GM10266 (cell line): ENCODE measurements around the gene SCYL3.
"Not testable (repeated sequence)": the region's sequence is repeated elsewhere in the genome, so short reads cannot be mapped to it uniquely, and the experiment has no call there.

Experiments used
- DNase-seq: peaks from one replicate; pipeline ENCODE4 v3.0.0; 2012; ENCODE audit errors: extremely low spot score
- CTCF ChIP-seq: IDR thresholded peaks from 2 replicates; pipeline ENCODE4 v1.5.1; 2012; ENCODE audit warnings: mild to moderate bottlenecking, low read depth; ENCODE audit not compliant: control insufficient read depth, insufficient read depth; ENCODE audit errors: missing control alignments

The SCYL3 gene

GRCh38 chr1:169829671-169830070 lies 64.0 kb downstream of the SCYL3 start:
- no peak for TF ChIP-seq CTCF
- no peak for DNase-seq

DNA sequence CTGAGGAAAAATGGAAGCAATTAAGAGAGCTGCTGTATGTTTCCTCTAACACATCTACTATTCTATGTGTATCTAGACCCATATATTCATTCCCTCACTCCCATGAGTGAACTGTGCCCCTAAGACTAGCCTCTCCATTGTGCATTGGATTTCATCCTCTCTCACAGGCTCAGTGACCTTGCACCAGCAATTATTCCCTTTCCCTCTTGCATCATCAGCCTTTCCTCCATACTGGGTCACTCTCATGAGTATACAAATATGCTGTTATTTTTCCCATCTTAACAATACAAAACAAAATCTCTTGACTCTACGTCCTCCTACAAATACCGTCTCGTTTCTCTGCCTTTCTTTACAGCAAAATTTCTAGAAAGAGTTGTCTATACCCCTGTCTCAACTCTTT lies 69.5 kb downstream of the SCYL3 start:
- no peak for DNase-seq
- TF ChIP-seq CTCF: no peak

DNA sequence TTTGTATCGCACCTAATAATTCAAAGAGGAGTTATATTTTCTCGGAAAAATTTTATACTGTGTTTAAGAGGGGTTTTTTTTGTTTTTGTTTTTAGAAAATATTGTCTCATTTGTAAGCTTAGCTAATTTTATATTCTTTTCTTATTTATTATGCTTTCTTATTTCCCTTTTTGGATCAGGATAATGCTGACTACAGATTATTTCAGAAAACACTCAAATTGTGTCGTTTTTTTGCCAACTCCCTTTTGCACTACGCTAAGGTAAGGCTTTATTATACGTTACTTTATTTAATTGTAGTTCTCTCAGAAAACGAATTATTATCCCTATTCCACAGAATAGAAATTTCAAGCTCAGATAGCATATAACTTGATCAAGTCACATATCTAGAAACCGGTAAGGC lies 72.2 kb downstream of the SCYL3 start:
- no peak for TF ChIP-seq CTCF
- no peak for DNase-seq

DNA sequence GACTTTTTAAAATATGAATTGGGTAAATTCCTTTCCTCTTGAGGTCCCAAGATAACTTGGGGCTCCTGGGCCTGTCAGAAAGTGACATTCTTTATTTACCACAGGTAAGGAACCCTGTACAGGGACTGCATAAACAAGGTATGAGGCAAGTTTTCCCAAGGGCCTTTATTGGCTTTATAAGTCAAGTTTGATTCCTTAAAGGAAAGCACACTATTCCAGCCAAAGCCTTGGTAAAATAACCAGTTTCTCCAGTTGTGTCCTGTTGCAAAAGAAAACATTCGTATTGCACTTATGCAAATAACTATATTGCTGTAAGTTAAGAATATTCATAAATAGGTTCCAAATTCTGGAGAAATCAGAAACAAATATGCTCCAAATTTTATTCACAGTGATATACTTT lies 77.1 kb downstream of the SCYL3 start:
- TF ChIP-seq CTCF: no peak
- no peak for DNase-seq

- DNase-seq: no peak
- TF ChIP-seq CTCF: no peak
These were observed 79.4 kb downstream of the SCYL3 start for GRCh38 chr1:169814265-169814664.

DNA sequence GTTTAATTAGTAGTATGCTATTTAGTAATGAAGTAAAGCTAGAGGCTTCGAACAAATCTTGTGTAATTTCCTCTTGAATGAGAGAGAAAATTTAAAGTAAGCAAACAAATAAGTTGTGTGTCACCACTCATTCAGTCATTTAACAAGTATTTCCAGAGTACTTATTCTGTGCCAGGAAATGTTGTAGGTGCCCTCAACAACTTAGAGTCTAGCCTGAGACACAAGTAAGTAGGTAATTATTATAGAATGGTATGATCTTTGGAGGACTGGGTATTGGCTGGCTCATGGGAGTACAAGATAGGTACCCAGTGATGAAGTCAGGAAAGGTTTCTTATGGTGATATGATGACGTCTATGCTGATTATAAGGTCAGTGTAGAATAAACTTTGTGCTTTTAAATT lies 81.6 kb downstream of the SCYL3 start:
- DNase-seq: no peak
- no peak for TF ChIP-seq CTCF

DNA sequence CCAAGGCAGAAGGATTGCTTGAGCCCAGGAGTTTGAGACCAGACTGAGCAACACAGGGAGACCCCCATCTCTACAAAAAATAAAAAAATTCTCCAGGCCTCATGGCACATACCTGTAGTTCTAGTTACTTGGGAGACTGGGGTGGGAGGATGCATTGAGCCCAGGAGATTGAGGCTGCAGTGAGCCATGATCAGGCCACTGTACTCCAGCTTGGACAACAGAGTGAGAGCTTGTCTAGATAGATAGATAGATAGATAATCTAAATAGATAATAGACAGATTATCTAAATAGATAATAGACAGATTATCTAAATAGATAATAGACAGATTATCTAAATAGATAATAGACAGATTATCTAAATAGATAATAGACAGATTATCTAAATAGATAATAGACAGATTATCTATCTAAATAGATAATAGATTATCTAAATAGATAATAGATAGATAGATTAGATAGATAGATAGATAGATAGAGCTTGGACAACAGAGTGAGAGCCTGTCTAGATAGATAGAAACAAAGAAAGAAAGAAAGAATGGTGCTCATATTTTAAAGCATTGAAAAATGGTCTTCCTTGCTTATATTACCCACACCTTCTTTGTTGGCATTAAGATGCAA lies 82.2 kb downstream of the SCYL3 start:
- DNase-seq: not testable (repeated sequence)
